Ishikawa (cell line): Measurements from ENCODE around the gene ABCD4.

ENCODE experiments used
- CEBPB ChIP-seq: IDR thresholded peaks from 2 replicates; pipeline ENCODE4 v1.6.1; 2012
- CREB1 ChIP-seq: IDR thresholded peaks from 2 replicates; pipeline ENCODE4 v1.6.1; 2012; ENCODE audit warnings: low read depth
- EGR1 ChIP-seq: IDR thresholded peaks from 2 replicates; pipeline ENCODE4 v1.6.1; 2012
- EP300 ChIP-seq: IDR thresholded peaks from 2 replicates; pipeline ENCODE4 v1.6.1; 2012; ENCODE audit warnings: borderline replicate concordance
- FOXM1 ChIP-seq: IDR thresholded peaks from 2 replicates; pipeline ENCODE4 v1.6.1; 2012; ENCODE audit warnings: low read depth, borderline replicate concordance
- NFIC ChIP-seq: IDR thresholded peaks from 2 replicates; pipeline ENCODE4 v1.6.1; 2012
- RAD21 ChIP-seq: IDR thresholded peaks from 2 replicates; pipeline ENCODE4 v1.6.1; 2012; ENCODE audit warnings: low read depth
- TAF1 ChIP-seq: IDR thresholded peaks from 2 replicates; pipeline ENCODE4 v1.6.1; 2012; ENCODE audit warnings: low read depth, mild to moderate bottlenecking
- TCF12 ChIP-seq: IDR thresholded peaks from 2 replicates; pipeline ENCODE4 v1.6.1; 2012; ENCODE audit warnings: low read depth
- TEAD4 ChIP-seq: IDR thresholded peaks from 2 replicates; pipeline ENCODE4 v1.6.1; 2012
- YY1 ChIP-seq: IDR thresholded peaks from 2 replicates; pipeline ENCODE4 v1.6.1; 2012; ENCODE audit warnings: low read depth
- ZBTB7A ChIP-seq: IDR thresholded peaks from 2 replicates; pipeline ENCODE4 v1.6.1; 2012; ENCODE audit warnings: low read depth
- TF ChIP-seq, protein P1 (sequence below): IDR thresholded peaks from 2 replicates; pipeline ENCODE4 v1.6.1; 2012
- TF ChIP-seq, protein P2 (sequence below): IDR thresholded peaks from 2 replicates; pipeline ENCODE4 v1.6.1; 2012
- TF ChIP-seq, protein P3 (sequence below): IDR thresholded peaks from 2 replicates; pipeline ENCODE4 v1.6.1; 2012; ENCODE audit warnings: low read depth, mild to moderate bottlenecking

Gene ABCD4

DNA sequence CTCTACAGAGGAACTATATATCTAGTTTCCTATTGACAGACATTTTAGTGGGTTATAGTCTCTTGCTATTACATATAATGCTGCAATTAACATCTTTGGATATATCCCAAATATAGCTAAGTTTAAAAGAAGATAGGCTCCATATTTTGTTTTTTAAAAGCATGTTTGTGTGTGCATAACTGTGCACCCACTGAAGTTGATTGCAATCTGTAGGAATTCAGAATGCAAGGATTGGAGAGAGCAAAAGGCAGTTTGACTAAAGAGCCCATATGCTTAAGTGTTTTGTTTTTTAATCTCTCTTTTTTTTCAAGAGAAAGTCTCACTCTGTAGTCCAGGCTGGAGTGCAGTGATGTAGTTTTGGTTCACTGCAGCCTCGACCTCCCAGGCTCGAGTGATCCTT is 9.4 kb upstream of the ABCD4 start:
- TF ChIP-seq, protein P1, sequence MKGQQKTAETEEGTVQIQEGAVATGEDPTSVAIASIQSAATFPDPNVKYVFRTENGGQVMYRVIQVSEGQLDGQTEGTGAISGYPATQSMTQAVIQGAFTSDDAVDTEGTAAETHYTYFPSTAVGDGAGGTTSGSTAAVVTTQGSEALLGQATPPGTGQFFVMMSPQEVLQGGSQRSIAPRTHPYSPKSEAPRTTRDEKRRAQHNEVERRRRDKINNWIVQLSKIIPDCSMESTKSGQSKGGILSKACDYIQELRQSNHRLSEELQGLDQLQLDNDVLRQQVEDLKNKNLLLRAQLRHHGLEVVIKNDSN, result no peak
- TF ChIP-seq EP300 (no peak), TEAD4 (no peak), CREB1 (no peak), FOXM1 (no peak), TAF1 (no peak), TCF12 (no peak), YY1 (no peak), RAD21 (no peak), CEBPB (no peak), ZBTB7A (no peak), EGR1 (no peak), NFIC (no peak)
- TF ChIP-seq, protein P2, sequence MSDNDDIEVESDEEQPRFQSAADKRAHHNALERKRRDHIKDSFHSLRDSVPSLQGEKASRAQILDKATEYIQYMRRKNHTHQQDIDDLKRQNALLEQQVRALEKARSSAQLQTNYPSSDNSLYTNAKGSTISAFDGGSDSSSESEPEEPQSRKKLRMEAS, result no peak
- TF ChIP-seq, protein P3, sequence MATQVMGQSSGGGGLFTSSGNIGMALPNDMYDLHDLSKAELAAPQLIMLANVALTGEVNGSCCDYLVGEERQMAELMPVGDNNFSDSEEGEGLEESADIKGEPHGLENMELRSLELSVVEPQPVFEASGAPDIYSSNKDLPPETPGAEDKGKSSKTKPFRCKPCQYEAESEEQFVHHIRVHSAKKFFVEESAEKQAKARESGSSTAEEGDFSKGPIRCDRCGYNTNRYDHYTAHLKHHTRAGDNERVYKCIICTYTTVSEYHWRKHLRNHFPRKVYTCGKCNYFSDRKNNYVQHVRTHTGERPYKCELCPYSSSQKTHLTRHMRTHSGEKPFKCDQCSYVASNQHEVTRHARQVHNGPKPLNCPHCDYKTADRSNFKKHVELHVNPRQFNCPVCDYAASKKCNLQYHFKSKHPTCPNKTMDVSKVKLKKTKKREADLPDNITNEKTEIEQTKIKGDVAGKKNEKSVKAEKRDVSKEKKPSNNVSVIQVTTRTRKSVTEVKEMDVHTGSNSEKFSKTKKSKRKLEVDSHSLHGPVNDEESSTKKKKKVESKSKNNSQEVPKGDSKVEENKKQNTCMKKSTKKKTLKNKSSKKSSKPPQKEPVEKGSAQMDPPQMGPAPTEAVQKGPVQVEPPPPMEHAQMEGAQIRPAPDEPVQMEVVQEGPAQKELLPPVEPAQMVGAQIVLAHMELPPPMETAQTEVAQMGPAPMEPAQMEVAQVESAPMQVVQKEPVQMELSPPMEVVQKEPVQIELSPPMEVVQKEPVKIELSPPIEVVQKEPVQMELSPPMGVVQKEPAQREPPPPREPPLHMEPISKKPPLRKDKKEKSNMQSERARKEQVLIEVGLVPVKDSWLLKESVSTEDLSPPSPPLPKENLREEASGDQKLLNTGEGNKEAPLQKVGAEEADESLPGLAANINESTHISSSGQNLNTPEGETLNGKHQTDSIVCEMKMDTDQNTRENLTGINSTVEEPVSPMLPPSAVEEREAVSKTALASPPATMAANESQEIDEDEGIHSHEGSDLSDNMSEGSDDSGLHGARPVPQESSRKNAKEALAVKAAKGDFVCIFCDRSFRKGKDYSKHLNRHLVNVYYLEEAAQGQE, result no peak

DNA sequence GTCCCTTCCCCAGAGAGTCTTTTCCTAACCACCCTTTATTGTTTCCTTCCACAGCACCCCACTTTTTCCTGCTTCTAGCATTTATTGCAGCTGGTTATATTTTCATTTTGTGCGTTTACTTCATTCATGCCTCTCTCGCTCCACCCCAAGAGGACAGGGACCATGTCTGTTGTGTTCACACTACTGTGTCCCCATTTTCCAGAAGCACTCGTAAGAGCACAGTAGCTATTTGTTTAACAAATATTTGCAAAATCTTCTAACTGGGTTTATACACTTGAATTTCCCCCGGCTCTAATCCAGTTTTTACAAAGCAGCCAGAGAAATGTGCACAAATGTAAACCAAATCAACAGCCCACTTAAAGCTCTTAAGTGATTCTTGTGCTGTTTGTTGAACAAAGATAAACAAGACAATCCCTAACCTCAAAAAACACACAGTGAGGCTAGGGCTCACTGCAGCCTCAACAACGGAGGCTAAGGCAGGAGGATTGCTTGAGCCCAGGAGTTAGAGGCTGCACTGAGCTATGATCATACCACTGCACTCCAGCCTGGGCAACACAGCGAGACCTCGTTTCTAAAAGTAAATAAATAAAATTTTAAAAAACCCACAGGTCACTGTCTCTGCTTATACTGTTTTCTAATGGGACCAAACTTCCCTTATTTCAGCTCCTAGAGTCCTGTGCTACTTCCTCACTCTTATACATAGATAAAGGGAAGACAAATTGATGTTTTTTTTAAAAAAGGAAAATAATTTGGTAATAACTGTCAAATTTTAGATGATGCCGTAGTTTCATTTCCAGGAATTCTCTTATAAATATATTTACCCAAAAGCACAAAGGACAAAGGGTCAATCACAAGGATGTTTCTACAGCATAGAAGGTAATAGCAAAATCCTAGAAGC is 6.6 kb upstream of the ABCD4 start:
- TF ChIP-seq, protein P1, result no peak
- TF ChIP-seq CEBPB (no peak), NFIC (no peak), FOXM1 (no peak), TEAD4 (no peak), ZBTB7A (no peak)
- TF ChIP-seq, protein P2, result no peak
- TF ChIP-seq, protein P3, result no peak

DNA sequence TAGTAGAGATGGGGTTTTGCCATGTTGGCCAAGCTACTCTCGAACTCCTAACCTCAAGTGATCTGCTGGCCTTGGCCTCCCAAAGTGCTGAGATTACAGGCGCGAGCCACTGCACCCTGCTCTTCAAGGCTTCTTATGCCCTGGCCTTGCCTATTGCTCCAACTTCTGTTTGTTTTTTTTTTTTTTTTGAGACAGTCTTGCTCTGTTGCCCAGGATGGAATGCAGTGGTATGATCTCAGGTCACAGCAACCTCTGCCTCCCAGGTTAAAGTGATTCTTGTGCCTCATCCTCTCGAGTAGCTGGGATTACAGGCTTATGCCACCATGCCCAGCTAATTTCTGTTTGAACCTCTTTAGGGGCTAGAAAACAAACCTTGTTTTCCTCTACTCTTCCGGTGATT is 6.0 kb upstream of the ABCD4 start:
- TF ChIP-seq, protein P2, result no peak
- TF ChIP-seq TEAD4 (no peak), CEBPB (no peak), TAF1 (no peak), NFIC (no peak), CREB1 (no peak), EGR1 (no peak), FOXM1 (no peak), TCF12 (no peak), YY1 (no peak), EP300 (no peak), RAD21 (no peak), ZBTB7A (no peak)
- TF ChIP-seq, protein P1, result no peak
- TF ChIP-seq, protein P3, result no peak

DNA sequence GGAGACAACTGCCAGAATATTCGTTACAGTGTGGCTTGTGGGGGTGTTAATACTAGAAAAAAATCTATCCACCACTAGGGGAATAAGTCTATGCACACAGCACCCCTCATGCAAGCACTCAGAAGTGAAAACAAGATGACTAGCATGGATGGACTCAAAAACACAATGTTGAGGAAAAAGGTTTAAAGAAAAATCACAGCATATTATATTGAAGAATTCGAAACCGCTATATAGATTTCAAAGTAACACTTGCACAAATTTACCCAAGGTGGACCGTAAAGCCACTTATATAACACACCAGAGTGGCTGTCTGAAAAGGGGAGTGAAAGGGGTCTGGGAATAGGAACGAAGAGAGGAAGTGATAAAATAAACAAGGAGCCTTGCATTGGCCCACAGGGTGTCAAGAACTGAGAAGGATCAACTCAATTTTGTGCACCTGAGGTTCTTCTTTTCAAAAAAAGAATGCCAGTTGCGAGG is 544 bp downstream of the ABCD4 start:
- TF ChIP-seq, protein P3, result no peak
- TF ChIP-seq EGR1, result no peak
- TF ChIP-seq, protein P1, result no peak
- no peak for TF ChIP-seq TAF1
- TF ChIP-seq FOXM1, result no peak
- no peak for TF ChIP-seq YY1
- TF ChIP-seq EP300, result no peak
- no peak for TF ChIP-seq RAD21
- no peak for TF ChIP-seq CREB1
- no peak for TF ChIP-seq CEBPB
- TF ChIP-seq NFIC, result no peak
- no peak for TF ChIP-seq TCF12
- TF ChIP-seq TEAD4, result no peak
- TF ChIP-seq, protein P2, result no peak
